ENCODE measurements around the gene UMODL1.

Gene UMODL1

GRCh38 chr21:42040411-42041180 is 30.5 kb upstream of the UMODL1 start:
- DNase-seq: no peak

DNA sequence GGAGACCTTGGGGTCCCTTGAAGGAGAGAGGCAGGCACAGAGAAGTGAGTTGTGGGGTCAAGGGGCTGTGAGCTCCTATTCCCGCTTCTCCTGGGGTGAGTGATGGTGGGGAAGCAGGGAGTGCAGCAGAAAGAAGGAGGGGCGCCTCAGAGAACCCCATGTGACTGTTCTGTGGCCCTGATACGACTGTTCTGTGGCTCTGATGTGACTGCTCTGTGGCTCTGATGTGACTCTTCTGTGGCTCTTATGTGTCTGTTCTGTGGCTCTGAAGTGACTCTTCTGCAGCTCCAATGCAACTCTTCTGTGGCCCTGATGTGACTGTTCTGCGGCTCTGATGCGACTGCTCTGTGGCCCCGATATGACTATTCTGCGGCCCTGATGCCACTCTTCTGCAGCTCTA is 29.9 kb upstream of the UMODL1 start:
- DNase-seq: no peak

DNA sequence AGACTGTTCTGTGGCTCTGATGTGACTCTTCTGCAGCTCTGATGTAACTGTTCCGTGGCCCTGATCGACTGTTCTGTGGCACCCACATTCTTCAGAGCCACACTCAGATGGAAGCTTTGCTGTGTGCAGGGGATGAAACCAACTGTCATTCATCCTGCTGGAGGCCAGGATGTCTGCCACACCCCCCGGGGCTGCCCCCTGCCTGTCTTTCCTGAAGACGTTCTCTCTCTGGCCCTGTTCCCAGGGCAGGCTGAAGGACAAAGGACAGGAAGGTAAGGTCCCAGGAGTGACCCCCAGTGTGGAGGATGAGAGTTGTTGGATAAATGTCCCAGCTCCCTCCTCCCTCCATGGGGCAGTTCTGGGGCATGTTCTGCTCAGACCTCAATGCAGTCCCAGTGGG is 29.4 kb upstream of the UMODL1 start:
- DNase-seq: no peak

DNA sequence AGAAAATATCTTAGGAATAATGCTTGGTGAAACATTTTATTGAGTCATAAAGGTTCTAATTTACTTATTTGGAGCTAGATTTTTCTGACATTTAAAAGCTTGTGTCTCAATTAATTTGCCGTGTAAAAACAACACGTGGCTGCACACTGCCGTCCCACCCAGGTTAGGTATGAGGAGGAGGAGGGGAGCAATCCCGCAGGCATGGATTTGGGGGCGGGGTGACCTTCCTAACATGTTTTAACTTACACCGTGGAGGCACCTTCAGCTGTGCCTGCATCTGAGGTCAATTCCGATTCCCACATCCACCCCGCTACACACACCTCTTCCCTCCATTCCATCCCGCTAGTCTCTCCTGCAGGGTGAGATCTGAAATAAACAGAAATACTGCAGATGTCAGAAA is 28.5 kb upstream of the UMODL1 start:
- no peak for DNase-seq

DNA sequence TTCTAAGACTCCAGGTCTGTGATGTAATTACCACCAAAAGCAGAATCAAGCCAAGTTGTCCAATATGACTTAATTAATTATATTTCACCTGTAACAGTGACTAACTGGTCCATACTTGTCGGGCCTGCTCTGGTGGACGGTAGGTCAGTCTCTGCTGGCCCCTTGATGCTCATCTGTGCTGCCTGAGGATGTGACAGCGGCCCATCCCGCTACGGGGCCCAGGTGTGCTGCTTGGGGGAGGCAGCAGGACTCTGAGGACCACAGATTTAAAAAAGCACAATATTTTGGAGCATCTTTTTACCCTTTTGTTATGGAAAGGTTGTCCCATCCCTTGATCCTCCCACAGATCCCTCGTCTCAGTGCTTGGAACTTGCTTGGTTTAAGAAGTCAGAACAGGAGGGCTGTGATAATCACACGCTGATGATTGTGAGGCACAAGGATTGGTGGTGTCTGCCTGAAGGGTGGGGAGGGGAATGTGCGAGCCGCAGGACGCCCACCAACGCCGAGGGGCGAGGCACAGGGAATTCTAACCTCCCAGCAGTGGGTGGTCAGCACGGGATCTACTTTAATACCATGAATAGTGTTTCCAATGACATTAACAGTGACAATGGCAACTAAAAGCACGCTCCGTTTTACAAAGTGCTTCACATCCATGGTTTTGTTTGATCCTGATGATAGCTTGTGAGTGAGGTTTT is 27.8 kb upstream of the UMODL1 start:
- no peak for DNase-seq

GRCh38 chr21:42043961-42044360 is 27.2 kb upstream of the UMODL1 start:
- no peak for DNase-seq

- DNase-seq: no peak
These were observed 26.1 kb upstream of the UMODL1 start for GRCh38 chr21:42044871-42045495.

DNA sequence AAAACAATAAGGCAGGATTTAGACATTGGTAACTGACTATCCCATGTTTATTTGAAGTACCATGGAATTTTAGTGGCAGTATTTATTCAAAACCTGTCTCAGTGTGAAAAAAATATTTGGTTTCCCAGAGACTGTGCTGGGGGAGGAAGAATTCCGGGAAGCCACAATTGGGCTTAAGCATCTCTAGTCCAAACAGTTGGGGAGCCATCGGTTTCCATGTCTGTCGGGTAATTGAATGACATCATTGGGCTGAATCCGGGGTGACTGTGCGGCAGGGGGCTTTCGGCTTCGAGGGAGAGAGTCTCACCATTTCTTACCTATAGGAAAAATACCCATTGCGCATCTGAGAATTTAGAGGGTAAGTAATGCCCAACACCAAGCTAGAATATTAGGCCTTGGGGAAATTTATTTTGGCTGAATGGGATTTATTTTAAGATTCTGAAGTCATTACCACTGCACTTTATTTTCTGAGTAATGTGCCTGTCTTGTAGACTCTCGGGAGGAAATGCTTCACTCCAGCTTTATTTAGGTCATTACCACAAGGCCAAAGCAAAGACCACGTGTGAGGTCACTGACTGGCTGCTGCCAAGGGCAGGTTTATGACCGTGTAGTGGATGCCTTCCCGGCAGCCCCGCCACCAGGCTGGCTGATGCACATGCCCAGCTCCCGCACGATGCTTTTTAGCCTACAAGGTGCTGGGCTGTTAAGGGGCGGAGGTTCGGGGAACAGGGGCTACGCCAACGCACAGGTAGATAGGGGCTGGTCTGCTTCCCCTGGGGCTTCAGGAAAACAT is 23.1 kb upstream of the UMODL1 start:
- no peak for DNase-seq

- DNase-seq: no peak
These were observed 22.1 kb upstream of the UMODL1 start for GRCh38 chr21:42048870-42049577.

- DNase-seq: no peak
These were observed 21.3 kb upstream of the UMODL1 start for GRCh38 chr21:42049578-42050430.

GRCh38 chr21:42051788-42052187 is 19.3 kb upstream of the UMODL1 start:
- no peak for DNase-seq

DNA sequence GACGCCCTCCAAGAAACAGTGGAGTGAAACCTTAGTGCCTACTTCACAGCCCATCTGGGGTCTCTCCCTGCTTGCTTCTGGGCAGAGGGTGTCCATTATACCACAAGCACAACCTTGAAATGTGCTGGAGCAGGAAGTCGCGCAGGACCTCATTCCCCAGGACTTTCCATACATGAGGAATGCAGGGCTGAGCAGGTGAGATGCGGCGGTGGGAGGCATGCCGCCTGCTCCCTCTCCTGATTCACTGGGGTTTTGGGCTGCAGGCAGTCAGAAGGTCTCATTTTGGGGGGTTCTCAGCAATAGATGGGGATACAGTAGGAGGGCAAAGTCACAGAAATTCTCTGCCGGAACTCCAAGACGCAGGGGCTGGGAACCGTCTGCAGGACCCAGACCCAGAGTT is 15.7 kb upstream of the UMODL1 start:
- no peak for DNase-seq

DNA sequence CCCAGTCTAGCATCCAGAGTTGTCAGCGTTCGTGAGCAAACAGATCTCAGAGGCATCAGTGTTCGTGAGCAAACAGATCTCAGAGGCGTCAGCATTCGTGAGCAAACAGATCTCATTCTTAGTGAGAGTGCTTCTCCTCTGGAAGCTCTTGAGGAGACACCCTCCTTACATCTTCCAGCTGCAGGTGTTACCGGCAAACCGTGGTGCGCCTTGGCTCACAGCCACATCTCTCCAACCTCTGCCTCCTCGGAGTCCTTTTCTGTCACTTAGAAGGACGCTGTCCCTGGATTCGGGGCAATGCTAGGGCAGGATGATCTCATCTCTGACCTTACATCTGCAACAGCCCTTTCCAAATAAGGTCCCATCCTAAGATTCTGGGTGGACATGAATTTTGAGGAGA is 14.6 kb upstream of the UMODL1 start:
- peak; percentile 71 to 76 for DNase-seq

DNA sequence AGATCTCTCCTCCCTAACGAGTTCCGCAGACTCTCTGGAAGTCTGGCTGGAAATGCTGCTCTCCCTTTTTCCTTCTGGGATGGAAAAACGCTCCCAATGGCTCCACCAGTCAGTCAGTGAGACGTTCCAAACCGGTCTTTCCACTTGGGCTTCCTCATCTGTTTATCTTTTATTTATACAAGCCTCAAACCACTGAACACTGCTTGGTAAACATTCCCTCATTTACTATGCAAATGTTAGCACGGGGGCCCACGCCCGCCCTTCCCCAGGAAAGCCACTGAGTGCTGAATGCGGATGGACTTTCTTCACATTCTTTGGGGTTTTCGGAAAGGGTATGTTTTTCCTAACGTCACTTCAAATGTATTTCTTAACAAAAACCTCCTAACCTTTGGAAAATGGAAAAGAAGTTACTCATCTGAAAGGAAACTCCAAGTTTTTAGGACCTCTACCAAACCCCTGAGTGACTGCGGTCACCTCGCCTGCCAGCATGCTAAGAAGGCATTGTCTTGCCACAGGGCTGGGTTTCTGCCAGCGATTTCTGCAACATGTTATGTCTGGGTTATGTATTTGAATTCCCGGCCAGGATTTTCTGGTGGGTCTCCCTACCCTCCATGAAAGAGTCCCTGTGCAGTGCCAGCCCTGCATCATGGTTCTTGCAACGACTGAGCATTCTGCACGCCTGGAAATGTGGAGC is 14.0 kb upstream of the UMODL1 start:
- peak; percentile 99 for DNase-seq

GRCh38 chr21:42057851-42058437 is 13.2 kb upstream of the UMODL1 start:
- peak; percentile 76 to 79 for DNase-seq

DNA sequence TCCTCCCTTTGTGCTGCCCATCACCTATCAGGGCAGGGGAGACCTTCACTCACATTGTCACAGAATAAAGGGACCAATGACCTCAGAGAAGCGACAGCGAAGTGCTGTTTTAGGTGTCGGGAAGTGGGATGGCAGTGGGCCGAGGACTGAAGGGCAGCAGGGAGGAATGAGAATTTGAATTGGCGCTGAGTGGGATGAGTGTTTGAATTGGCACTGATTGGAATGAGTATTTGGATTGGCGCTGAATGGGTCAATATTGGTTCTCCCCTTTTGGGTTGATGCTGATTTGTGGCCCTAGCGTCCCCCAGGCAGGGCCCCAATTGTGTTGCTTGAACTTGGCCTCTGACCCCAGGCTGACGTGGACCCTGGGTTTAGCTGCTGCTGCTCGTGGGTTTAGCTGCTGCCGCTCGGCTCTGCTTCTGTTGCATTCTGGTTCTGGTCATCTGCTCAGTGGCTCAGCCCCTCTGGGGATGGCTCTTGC is 12.4 kb upstream of the UMODL1 start:
- DNase-seq: no peak

DNA sequence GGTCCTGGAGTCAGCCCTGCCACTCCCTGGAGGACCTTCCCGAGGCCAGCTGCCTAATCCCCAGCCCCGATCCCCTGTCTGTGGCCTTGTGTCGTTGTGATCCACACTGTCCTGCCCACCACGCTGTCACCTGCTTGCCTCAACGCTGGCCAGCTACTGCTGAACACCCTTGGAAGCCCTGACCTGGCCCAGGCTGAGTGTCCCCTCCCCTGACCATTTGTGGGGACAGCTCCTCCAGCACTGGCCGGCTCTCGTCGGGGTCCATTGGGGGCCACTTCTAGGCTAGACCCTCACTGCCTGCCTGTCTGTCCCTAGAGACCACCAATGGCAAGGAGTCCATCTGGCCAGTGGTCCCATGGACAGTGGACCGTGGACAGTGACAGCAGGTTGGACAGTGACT is 12.0 kb upstream of the UMODL1 start:
- no peak for DNase-seq

GRCh38 chr21:42059721-42060120 is 11.4 kb upstream of the UMODL1 start:
- DNase-seq: no peak

- DNase-seq: no peak
These were observed 11.0 kb upstream of the UMODL1 start for GRCh38 chr21:42060166-42060565.

- no peak for DNase-seq
These were observed 9.7 kb upstream of the UMODL1 start for GRCh38 chr21:42061195-42061985.
